OCI-M2 (cell line): ENCODE measurements around the gene CAPN13.

ENCODE experiments used
- DNase-seq: peaks from one replicate; lab custom pipeline; 2025; ENCODE audit not compliant: unreplicated experiment; lab: John Stamatoyannopoulos, UW

The CAPN13 gene

DNA sequence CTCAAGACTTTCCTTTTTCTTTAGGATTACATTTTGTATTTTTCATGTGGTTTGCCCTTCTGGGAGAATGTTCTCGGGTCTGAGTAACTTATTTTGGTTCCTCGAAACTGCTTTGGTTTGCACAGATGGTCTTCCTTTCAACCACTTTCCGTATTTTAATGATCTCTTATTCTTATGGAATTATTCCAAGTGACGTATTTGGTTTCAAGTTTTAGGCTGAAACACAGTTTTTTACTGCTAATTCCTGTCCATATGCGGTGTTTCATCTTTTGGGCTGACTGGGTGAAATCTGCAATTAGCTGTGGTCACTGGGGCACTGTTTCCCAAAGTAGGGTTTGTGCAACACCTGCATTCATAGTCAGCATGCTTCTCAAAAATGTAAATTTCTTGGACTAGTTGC is 122.7 kb downstream of the CAPN13 start:
- DNase-seq: no peak

DNA sequence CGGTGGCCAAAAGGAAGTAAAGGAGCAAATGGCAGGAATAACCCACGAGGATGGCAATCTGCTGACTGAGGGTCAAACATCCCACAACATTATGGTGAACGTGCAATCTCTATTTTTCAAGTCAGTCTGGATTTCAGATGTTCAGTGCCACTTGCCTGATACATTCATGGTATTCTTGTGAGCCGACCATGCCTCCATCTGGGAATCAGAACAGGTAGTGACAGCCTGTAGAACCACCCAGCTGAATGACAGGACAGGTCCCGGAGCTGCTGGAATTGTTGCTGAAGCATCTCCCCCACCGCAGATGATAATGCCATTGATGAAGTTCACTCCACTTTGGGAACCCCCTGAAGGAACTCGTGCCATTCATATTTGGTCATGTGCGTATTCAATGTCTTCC is 123.2 kb downstream of the CAPN13 start:
- no peak for DNase-seq

DNA sequence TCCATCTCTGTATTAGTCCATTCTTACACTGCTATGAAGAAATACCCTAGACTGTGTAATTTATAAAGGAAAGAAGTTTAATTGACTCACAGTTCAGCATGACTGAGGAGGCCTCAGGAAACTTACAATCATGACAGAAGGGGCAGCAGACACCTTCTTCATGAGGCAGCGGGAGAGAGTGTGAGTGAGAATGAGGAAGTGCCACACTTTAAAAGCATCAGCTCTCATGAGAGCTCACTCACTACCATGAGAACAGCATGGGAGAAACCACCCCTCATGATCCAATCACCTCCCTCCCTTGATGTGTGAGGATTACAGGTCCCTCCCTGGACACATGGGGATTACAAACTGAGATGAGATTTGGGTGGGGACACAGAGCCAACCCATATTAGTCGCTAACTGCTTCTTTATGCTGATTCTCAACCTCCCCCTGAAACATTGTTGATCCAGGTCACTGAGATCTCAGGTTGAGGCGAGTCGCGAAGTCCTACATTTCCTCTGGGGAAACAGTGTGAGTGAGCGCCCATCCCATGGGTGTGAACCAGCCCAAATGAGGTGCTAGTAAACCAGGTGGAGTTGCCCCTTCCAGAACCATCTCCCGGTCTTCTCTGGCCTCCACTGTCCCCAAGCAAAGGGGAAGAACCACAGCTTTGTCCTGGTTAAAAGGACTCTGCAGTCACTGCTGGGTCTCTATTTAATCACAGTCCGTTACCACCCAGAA is 123.8 kb downstream of the CAPN13 start:
- DNase-seq: no peak

DNA sequence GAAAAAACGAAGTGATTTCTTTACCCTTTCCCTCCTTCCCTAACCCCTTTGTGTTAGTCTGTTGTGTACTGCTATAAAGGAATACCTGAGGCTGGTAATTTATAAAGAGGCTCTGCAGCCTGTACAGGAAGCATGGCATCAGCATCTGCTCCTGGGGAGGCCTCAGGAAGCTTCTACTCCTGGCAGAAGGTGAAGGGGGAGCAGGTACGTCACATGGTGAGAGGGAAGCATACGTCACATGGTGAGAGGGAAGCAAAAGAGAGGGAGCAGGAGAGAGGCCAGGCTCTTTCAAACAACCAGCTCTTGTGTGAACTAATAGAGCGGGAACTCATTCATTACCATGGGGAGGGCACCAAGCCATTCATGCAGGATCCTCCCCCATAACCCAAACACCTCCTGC is 126.2 kb downstream of the CAPN13 start:
- no peak for DNase-seq

DNA sequence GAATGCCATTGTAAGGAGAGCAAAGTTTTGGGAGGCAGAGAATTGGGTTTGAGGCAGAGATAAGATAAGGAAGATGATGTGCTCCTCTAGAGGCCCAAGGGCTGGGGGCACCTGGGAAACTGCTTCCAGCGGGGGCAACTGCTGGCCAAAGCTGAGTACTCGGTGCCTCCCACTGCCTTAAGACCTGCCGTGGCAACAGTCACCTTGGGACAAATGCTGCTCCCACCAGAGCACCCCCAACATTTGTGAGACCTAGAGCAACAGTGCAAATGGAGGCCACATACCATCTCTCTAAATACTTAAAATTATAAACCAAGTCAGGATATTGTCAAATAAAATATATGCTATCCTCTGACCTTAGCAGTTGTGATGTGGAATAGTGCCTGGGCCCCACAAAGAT is 127.1 kb downstream of the CAPN13 start:
- no peak for DNase-seq

DNA sequence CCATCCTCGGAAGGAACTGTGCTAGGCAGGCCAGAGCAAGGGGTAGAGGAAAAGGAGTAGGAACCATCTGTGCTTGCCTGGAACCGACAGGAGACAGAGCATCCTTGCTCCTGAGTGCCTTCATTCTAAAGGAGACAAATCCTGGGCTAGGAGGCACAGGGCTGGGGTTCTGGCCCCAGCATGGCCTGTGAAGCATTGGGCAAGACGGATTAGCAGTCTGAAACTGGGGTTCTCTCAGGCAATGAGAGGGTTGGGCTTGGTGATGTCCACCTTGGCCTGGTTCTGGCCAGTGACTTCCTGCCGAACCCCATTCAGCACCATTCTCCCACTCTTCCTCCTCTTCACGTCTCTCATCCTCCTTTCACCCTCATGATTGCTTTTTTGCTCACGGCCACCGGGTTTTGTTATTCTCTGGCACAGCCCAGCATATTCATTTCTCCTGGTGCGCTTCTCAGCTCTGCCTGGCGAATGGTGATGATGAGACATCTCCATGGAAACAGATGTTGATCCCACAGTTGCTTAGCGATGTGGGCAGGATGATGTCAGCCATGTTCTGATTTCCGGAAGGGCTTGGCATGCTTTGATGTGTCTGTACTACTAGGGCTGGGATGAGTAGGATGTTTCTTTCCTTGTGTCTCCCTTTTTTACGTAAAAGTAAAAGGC is 127.7 kb downstream of the CAPN13 start:
- no peak for DNase-seq

DNA sequence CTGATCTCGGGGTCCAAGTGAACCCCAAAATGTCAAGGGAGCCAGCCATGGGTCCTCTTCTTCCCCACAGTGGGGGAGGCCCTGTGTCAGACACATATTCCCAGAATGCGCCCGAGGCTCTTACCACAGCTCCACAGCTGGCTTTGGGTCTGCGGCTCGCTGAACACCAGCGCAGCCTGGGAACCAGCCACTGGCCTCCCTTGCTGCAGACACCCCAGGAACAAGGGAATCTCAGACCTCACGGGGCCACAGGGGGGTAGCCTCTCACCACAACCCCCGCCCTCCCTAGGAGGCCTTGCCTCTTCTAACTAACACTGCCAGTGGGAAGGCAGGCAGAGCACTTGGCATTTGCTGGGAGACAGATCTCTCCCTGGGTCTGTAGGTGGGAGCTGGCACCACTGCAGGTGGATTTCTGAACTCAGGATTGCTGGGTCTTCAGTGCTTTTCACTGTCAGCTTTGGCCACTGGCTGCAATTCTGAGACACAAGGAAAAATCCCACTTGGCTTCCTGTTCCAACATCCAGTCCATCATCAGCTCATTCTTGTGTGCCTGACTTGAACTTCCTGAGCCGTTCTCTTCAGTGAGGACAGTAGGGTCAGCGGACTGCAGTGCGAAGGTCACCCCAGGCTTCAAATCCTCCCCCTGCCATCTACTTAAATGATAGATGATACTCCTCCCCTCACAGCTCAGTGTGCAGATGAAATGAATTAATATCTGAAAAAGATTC is 128.7 kb downstream of the CAPN13 start:
- no peak for DNase-seq

DNA sequence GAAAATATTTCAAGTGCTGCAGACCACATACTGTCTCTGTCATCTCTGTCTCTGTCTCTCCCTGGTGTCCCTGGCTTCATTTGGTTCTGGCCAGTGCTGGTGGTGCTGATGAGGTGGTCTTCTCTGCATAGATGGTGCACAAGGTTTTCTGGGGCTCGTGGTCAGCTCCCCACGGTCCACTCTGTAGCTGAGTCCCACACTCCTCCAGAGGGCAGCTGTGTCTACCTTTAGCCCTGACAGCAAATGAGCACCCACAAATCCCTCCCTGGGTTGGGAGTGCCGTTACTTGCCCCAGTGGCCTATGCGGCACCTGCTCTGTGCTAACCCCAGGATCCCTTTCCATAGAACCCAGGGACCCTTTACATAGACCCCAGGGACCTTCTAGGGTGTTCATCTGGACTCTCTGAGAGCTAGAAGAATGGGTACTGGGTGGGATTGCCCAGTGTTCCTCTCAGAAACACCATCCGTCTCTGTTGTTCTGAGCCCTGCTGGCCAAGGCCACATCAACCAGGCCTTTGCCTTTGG is 129.3 kb downstream of the CAPN13 start:
- DNase-seq: no peak

DNA sequence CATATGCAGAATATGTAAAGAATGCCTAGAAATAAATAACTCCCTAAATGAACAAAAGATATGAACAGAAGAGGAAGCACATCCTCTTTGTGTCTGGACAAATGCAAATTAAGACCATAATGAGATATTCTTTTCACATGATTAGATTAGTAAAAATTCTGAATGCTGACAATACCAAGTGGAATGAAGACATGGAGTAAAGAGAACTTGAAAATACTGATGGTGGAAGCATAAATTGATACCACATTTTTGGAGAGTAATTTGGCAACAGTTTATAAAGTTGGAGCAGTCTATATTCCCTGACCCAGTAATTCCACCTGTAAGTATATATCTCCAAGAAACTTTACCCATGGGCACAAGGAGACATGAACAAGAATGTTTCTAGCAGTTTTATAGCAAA is 130.0 kb downstream of the CAPN13 start:
- no peak for DNase-seq

DNA sequence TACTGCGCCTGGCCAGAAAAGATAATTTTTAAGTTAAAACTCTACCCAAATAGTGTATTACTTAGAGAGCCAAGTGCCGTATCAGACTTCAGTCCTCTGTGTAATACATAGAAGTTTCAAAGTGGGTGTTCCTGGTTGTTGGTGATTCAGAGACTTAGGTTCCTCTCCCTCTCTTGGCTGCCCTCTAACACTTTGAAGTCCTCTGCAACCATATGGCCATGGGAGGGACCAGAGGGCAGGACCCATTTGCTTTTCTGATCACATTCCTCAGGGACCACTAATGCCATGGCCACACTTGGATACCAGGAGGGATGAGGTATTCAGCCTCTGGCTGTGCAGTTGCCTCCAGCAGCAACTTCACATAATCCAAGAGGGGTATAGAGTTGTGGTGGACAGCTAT is 131.5 kb downstream of the CAPN13 start:
- DNase-seq: no peak

DNA sequence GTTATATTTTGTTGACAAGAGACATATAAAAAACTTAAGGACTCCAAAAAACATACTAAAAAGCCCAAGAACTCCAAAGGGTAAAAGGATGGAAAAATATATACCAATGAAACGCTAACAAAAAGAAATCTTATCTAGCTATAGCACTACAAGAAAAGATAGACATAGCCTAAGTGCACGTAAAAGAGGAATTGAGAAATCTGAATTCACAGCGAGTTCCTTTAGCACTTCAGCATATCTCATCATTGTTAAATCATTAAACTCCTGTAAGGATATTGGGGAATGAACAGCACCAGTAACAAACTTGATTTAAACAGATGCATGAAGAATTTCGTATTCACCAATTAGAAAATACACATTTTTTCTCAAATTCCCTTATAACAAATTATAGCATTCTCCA is 134.1 kb downstream of the CAPN13 start:
- DNase-seq: no peak
